SHP77 treated with DMSO at 0.1 percent for 48 hours (cell line): ENCODE results near the gene UGT1A6.
"Not testable (repeated sequence)": the region's sequence is repeated elsewhere in the genome, so short reads cannot be mapped to it uniquely, and the experiment has no call there.

Experiments used
- DNase-seq: peaks from one replicate; lab custom pipeline; 2025; lab: John Stamatoyannopoulos, UW

Gene UGT1A6

GRCh38 chr2:233686928-233687327, 5.8 kb upstream of the UGT1A6 start:
- DNase-seq, result no peak

DNA sequence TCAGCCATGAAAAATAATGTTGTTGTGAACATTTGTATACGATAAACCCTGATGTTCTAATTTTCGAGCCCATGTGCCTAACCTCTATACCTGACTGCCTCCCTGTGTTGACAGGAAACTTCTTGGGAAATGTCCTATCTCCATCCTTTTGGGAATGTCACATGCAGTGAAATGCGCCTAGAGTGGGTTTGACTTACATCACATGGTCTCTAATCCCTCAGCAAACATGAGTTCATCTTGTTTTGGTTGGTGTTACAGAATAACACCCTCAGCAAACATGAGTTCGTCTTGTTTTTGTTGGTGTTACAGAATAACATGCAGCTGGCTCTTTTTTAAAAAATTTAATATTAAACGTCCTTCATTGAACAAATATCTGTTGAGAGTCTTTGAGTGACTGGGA, 4.3 kb upstream of the UGT1A6 start:
- no peak for DNase-seq

GRCh38 chr2:233689031-233689430, 3.7 kb upstream of the UGT1A6 start:
- DNase-seq, result no peak

DNA sequence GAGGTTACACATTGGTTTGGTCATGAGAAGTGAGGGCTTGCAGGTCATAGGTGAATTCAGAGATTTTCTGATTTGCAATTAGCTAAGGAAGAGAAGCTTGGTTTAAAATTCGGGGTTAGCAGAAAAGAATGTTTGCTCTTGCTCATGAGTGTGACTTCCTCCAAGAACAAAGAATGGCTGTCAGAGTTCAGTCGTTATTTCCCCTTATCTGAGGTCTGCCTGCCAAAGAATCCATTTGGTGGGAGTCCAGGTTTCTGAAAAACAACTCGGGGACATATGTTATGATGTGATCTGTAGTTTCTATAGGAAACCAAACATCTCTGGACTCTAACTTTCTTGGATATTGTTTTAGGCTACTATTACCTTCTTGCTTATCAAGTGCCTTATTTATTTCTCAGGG, 3.2 kb upstream of the UGT1A6 start:
- DNase-seq, result no peak

DNA sequence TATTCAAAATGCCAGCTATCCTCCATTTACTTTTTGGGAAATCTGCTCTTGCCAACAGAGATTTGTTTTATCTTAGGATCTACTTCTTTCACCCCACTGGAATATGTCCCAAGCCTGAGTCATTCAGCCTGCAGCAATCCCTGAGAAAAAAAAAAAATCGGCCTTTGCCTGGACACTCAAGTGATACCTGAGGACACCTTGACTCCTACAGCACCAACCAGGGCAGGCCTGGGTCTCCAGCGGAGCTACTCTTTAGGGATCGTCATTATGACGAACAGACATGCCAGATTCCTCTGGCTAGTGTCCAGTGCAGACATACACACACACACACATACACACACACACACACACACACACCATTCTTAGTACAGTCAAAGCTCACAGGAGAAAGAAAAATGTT, 2.2 kb upstream of the UGT1A6 start:
- no peak for DNase-seq

DNA sequence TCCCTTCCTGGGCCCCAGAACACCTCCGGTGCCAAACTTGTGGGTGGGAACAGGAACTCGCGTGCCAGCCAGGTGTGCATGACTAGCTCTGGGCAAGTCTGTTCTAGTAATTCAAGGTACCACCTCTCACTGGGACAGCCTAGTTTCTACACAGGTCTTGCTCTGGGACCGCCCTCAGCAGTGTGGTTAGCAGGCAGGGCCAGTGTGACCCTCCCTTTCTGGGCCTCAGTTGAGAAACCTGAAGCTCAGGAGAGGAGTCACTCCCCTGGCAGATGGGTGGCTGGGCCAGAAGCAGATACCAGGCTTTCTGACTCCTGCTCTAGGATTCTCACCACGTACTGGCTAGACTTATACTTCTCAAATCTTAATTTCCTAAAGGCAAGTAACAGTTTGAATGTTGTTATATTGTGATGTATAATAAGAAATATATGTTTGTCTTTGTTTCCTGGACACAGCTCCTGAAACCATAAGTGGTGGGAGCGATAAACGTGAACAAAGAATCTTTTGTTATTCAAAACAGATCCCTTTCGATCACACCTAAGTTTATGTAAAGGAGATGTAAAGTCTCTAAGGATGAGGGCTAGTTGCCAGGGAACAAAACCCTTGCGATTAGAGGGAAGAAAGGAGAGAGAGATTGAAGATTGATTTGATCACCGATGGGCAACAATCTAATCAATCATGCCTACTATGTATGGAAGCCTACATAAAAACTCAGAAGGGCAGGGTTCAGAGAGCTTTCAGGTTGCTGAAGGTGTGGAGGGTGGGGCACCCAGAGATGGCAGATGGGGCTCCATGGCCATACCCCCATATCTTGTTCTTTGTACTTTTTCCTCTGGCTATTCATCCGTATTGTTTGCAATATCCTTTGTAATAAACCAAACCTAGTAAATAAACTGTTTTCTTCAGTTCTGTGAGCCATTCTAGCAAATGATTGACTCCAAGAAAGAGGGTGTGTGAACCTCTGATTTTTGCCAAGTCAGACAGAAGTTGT, 952 bp upstream of the UGT1A6 start:
- no peak for DNase-seq

DNA sequence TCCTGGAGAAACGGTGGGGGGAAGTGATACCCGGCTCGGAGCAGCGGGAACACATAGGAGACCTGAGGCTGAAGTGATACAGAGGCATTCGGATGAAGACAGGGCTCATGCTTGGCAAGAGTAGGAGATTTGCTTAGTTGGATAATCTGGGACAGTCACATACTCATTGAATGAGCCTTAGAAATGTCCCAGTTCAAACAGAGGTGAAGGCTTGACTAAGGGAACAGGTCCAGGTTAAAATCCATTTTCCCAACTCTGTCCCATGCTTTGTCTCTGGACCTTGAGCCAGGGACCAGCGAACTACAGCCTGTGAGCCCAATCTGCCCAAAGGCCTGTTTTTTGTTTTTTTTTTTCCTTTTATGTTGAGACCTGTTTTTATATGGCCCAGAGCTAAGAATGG, 1.3 kb downstream of the UGT1A6 start:
- no peak for DNase-seq

DNA sequence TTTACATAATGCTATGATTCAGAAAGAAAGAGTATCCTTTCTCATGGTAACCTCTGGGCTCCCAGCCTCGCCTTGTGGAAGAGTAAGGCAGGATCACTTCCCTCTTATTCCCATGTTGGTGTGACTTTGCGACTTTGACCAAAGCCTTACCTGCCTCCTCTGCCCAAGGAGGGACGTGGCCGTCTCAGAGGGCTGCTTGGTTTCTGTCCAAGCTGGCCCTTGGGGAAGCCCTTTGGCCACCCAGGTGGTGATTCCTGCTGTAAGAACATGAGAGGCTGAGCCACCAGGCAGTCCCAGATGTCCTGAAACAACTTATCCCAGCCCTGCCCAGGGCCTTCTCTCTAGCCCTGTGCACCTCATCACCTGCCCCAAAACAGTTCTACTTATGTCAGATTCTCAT, 6.0 kb downstream of the UGT1A6 start:
- DNase-seq, result no peak

DNA sequence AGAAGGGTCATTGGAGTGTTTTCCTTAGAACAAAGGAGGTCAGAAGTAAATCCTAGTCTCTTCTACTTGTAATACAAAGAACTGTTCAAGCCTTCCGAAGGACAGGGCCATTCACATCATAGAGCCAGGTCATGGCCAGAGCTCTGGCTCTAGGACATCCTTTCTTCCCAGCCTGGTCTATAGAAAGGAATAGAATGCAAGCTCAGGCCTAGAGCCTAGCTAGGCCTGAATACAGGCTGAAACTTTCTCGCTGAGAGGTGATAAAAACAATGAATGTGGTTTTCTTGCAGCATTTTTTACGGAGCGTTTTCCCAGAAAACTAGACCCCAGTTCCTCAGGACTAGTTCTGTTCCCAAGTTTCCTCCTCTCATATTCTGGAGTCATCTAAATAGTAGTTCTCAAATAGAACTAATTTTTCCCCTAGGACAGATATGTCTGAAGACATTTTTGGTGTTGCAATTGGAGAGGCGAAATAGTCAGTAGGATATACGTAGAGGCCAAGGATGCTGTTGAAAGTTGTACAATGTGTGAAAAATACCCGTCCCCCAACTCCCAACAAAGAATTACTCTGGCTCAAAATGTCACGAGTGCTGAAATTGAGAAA, 6.8 kb downstream of the UGT1A6 start:
- no peak for DNase-seq

DNA sequence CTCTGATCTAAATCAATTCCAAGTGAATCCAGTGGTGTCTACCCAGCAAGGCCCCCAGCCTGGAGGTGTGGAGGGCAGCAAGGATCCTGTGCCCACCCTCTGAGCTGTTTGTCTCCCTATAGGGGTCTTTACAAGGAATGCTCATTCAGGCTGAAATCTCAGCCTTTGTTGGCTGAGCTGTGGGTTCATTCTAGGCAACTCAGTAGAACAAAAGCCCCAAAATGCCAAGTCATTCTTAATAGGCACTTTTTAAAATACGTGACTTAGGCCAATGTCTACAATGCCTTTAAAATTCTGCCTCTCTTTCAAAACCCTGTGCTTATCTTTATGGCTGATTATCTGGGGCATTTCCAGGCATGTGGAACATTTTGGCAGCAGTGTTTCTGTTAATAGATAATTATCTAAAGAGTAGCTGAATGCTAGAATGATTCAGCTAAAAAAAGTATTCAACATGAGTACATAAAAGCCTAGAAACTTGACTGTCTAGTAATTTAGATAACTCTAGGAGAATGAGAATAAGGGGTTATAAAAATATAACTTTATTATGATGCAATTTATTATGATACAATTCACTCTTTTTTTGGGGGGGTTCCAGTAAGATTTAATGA, 7.4 kb downstream of the UGT1A6 start:
- DNase-seq, result no peak

DNA sequence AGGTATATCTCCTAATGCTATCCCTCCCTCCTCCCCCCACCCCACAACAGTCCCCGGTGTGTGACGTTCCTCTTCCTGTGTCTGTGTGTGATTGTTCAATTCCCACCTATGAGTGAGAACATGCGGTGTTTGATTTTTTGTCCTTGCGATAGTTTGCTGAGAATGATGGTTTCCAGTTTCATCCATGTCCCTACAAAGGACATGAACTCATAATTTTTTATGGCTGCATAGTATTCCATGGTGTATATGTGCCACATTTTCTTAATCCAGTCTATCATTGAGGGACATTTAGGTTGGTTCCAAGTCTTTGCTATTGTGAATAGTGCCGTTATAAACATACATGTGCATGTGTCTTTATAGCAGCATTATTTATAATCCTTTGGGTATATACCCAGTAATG, 8.2 kb downstream of the UGT1A6 start:
- DNase-seq, result not testable (repeated sequence)

DNA sequence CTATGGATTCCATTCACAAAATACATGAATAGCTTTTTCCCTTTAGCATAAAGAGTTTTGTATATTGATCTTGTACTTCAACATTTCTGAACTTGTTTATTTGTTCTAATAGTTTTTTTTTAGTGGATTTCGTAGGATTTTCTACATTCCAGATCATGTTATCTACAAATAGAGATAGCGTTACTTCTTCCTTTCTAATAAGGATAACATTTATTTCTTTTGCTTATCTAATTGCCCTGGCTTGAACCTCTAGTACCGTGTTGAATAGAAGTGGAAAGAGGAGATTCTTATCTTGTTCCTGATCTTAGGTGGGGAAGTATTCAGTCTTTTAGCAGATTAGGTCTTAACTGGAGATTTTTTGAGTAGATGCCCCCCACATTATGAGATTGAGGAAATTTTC, 9.5 kb downstream of the UGT1A6 start:
- no peak for DNase-seq

GRCh38 chr2:233705911-233706506, 13.3 kb downstream of the UGT1A6 start:
- DNase-seq, result no peak

- no peak for DNase-seq
Measured at GRCh38 chr2:233706720-233707119, 14.0 kb downstream of the UGT1A6 start.

DNA sequence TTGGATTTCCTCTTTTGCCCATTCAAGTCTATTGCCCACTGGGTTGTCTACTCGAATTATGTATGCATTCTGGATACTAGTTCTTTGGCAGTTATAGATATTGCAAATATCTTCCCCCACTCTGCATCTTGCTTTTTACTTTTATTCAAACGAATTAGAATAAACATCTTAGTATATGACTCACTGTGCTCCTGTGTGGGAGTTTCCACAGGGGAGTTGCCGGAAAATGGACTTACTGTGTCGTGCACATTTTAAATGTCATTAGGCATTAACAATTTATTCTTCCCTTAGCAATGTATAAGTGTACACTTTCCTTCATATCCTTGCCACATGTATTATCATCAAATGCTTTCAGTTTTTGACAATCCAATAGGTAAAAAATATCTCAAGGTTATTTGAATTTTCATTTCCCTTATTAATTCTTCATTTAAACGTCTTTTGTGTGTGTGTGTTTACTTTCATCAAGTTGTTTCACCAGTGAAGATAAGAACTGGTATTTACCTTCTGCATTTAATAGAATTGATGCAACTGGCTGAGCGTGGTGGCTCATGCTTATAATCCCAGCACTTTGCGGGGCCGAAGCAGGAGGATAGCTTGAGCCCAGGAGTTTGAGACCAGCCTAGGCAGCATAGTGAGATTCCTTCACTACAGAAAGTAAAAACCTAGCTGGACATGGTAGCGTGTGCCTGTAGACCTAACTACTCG, 15.4 kb downstream of the UGT1A6 start:
- no peak for DNase-seq

DNA sequence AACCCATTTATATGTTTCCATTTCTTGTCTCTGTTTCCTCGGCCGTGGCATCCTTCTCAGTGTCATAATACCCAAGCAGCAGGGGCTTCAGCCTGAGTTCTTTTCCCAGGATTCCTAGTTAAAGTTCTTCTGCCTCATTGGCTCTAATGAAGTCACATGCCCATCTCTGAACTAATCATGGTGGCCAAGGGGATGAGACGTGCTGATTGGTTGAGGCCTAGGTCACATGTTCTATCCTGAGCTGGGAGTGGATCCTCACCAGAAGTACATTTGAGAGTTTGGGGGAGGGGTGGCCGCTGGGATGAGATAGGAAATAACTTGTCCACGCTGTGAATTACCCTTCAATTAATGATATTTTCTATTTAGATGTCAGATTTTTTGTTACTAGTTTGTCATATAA, 16.3 kb downstream of the UGT1A6 start:
- DNase-seq, result no peak

GRCh38 chr2:233711312-233712008, 18.8 kb downstream of the UGT1A6 start:
- DNase-seq, result peak; percentile 25

DNA sequence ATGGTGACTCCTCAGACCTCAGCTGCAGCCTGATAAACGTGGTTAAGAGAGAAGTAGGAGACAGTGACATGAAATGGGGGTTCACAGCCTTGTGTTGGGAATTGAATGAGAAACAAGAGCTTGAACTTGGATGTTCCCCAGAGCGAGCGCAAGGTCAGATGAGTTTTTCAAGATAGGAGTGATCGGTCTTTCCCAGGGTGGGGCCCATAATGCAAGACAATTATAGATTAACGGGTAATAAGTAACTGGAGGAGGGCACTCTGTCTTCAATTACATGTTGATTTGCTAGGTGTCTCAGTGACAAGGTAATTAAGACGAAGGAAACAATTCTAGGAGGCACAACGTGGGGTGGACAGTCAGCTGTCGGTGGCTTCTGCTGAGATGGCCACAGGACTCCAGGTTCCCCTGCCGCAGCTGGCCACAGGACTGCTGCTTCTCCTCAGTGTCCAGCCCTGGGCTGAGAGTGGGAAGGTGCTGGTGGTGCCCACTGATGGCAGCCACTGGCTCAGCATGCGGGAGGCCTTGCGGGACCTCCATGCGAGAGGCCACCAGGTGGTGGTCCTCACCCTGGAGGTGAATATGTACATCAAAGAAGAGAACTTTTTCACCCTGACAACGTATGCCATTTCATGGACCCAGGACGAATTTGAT, 20.0 kb downstream of the UGT1A6 start, which contains the start of gene UGT1A5:
Gene UGT1A5, plus strand, starts transcription at position 297 of the 651 bp plus-strand sequence. Its CDS starts 85 bp downstream, at position 382.
- DNase-seq, result no peak

DNA sequence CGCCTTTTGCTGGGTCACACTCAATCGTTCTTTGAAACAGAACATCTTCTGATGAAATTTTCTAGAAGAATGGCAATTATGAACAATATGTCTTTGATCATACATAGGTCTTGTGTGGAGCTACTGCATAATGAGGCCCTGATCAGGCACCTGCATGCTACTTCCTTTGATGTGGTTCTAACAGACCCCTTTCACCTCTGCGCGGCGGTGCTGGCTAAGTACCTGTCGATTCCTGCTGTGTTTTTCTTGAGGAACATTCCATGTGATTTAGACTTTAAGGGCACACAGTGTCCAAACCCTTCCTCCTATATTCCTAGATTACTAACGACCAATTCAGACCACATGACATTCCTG, 20.5 kb downstream of the UGT1A6 start:
- no peak for DNase-seq

- DNase-seq, result no peak
Measured at GRCh38 chr2:233714121-233714520, 21.4 kb downstream of the UGT1A6 start.

- DNase-seq, result no peak
Measured at GRCh38 chr2:233718552-233718951, 25.9 kb downstream of the UGT1A6 start, which contains the start of gene UGT1A4. Gene UGT1A4 (plus strand): TSS chr2:233718736. CDS start chr2:233718821, 85 bp downstream.
